Vagina (tissue), 2 donors: ENCODE data around the gene LKAAEAR1. TPM values are rescaled to one million over a fixed set of nuclear protein-coding genes. Genes with fewer than 3 reads are reported as not detected.
"Not testable (repeated sequence)": the region's sequence is repeated elsewhere in the genome, so short reads cannot be mapped to it uniquely, and the experiment has no call there.

ENCODE experiments used
- DNase-seq, 2 donors: peaks; one replicate each; pipeline ENCODE4 v3.0.0-alpha.2; 2017; ENCODE audit errors: extremely low spot score in 2 of 2
- H3K27ac ChIP-seq: fragments of 200-600 bp; sonication (generic); one replicate; pipeline ENCODE4 v1.5.1; 2019
- H3K27me3 ChIP-seq: fragments of 200-600 bp; sonication (generic); one replicate; pipeline ENCODE4 v1.5.1; 2019
- H3K36me3 ChIP-seq, 2 donors: fragments of 200-600 bp; sonication (generic); one replicate each; pipeline ENCODE4 v1.5.1; 2017 to 2019
- H3K4me1 ChIP-seq: fragments of 200-600 bp; sonication (generic); one replicate; pipeline ENCODE4 v1.5.1; 2019
- H3K4me3 ChIP-seq, 2 donors: fragments of 200-600 bp; sonication (generic); 1 replicate in 1 of 2; 2 replicates in 1 of 2; pipeline ENCODE4 v1.5.1; 2016 to 2019
- H3K9me3 ChIP-seq: fragments of 200-600 bp; sonication (generic); one replicate; pipeline ENCODE4 v1.5.1; 2019
- CTCF ChIP-seq, 3 experiments: fragments of 450-650 bp in 2 of 3; fragments of 200-600 bp in 1 of 3; sonication (generic) in 1 of 3; IDR thresholded peaks; one replicate each; pipeline ENCODE4 v1.5.1; 2017 to 2019; ENCODE audit warnings: antibody characterized with exemption in 3 of 3, mild to moderate bottlenecking in 2 of 3, moderate library complexity in 2 of 3
- POLR2A ChIP-seq, 2 donors: fragments of 450-650 bp; IDR thresholded peaks; one replicate each; pipeline ENCODE4 v1.6.1; 2017; ENCODE audit warnings: antibody characterized with exemption in 2 of 2, mild to moderate bottlenecking in 2 of 2, moderate library complexity in 2 of 2
- POLR2AphosphoS5 ChIP-seq, 2 donors: sonication (generic); formaldehyde crosslinking; IDR thresholded peaks; one replicate each; pipeline ENCODE4 v1.9.0; 2017; ENCODE audit warnings: antibody characterized with exemption in 2 of 2, mild to moderate bottlenecking in 2 of 2, low read depth in 1 of 2; ENCODE audit not compliant: insufficient read depth in 1 of 2
- intact Hi-C: fragments of 100-400 bp; cut with DNase I; formaldehyde crosslinking; loops from one replicate; pipeline ENCODE4 v1.15.1; 2023
- total RNA-seq: library from RNA; depleted of rRNA; stranded (reverse); fragments of >200 nt; gene quantifications from one replicate; pipeline ENCODE4 v1.2.3, GENCODE V29; 2016

Gene LKAAEAR1
- total RNA-seq, 1 donor from 2014 or later: not detected

- TF ChIP-seq POLR2AphosphoS5 (IDR thresholded peaks at IDR 0.05; ENCODE audit: insufficient read depth in 1 of 2, low read depth in 1 of 2): no peak
- TF ChIP-seq CTCF (IDR thresholded peaks at IDR 0.05): no peak
- no peak for TF ChIP-seq POLR2A (IDR thresholded peaks at IDR 0.05)
- intact Hi-C loops: no loop called here
- Histone ChIP-seq H3K36me3 (no peaks in the 10 kb centered on the region), H3K27ac (no peak overlapping the region), H3K4me1 (no peaks in the 10 kb centered on the region), H3K27me3 (no peaks in the 10 kb centered on the region), H3K4me3 (no peak overlapping the region), H3K9me3 (no peaks in the 10 kb centered on the region)
- no peak for DNase-seq
These were observed 7.1 kb upstream of the LKAAEAR1 start for GRCh38 chr20:64091340-64091739.

GRCh38 chr20:64090165-64090564 lies 6.0 kb upstream of the LKAAEAR1 start:
- Histone ChIP-seq H3K27ac (no peak overlapping the region), H3K4me1 (no peaks in the 10 kb centered on the region), H3K27me3 (no peaks in the 10 kb centered on the region), H3K4me3 (no peak overlapping the region), H3K36me3 (no peaks in the 10 kb centered on the region), H3K9me3 (no peaks in the 10 kb centered on the region)
- intact Hi-C loops: no loop called here
- TF ChIP-seq POLR2AphosphoS5 (IDR thresholded peaks at IDR 0.05; ENCODE audit: insufficient read depth in 1 of 2, low read depth in 1 of 2): no peak
- TF ChIP-seq CTCF (IDR thresholded peaks at IDR 0.05): no peak
- no peak for TF ChIP-seq POLR2A (IDR thresholded peaks at IDR 0.05)
- DNase-seq: no peak

- H3K36me3 ChIP-seq, H3K4me3 ChIP-seq, H3K27me3 ChIP-seq, H3K27ac ChIP-seq, H3K4me1 ChIP-seq, DNase-seq, H3K9me3 ChIP-seq: not testable (repeated sequence)
- intact Hi-C loops: loop anchor here (5.0 kb wide), 1 partner anchor 1846 kb away; no protein-coding TSS in a partner anchor
These were observed 4.4 kb upstream of the LKAAEAR1 start for GRCh38 chr20:64088586-64088985.

GRCh38 chr20:64087226-64087825 lies 3.1 kb upstream of the LKAAEAR1 start:
- not testable (repeated sequence) for H3K9me3 ChIP-seq, H3K27ac ChIP-seq, H3K4me3 ChIP-seq, H3K27me3 ChIP-seq, DNase-seq, H3K36me3 ChIP-seq
- intact Hi-C loops: loop anchor here (5.0 kb wide), 1 partner anchor 1845 kb away; no protein-coding TSS in a partner anchor
- H3K4me1 ChIP-seq: peaks cover 16% of the 10 kb centered on the region

- no peak overlapping the region for H3K4me3 ChIP-seq
- H3K4me1 ChIP-seq: peaks cover 16% of the 10 kb centered on the region
- H3K36me3 ChIP-seq: no peaks in the 10 kb centered on the region
- H3K9me3 ChIP-seq: no peaks in the 10 kb centered on the region
- no peaks in the 10 kb centered on the region for H3K27me3 ChIP-seq
- TF ChIP-seq CTCF (IDR thresholded peaks at IDR 0.05): no peak
- no peak for TF ChIP-seq POLR2A (IDR thresholded peaks at IDR 0.05)
- TF ChIP-seq POLR2AphosphoS5 (IDR thresholded peaks at IDR 0.05; ENCODE audit: insufficient read depth in 1 of 2, low read depth in 1 of 2): no peak
- H3K27ac ChIP-seq: no peak overlapping the region
- intact Hi-C loops: loop anchor here (5.0 kb wide), 1 partner anchor 1844 kb away; no protein-coding TSS in a partner anchor
- no peak for DNase-seq
These were observed 2.6 kb upstream of the LKAAEAR1 start for GRCh38 chr20:64086801-64087200.

GRCh38 chr20:64084685-64085152 lies 521 bp upstream of the LKAAEAR1 start:
- H3K27me3 ChIP-seq: no peaks in the 10 kb centered on the region
- H3K4me3 ChIP-seq: no peak overlapping the region
- no peak for TF ChIP-seq POLR2AphosphoS5 (IDR thresholded peaks at IDR 0.05; ENCODE audit: insufficient read depth in 1 of 2, low read depth in 1 of 2)
- no peak for TF ChIP-seq CTCF (IDR thresholded peaks at IDR 0.05)
- TF ChIP-seq POLR2A (IDR thresholded peaks at IDR 0.05): no peak
- peaks cover 16% of the 10 kb centered on the region for H3K4me1 ChIP-seq
- no peak for DNase-seq
- H3K9me3 ChIP-seq: no peaks in the 10 kb centered on the region
- intact Hi-C loops: loop anchor here (5.0 kb wide), 1 partner anchor 1842 kb away; no protein-coding TSS in a partner anchor
- no peaks in the 10 kb centered on the region for H3K36me3 ChIP-seq
- H3K27ac ChIP-seq: no peak overlapping the region
